Activated naive CD8-positive, alpha-beta T cell treated with anti-CD3 and anti-CD28 coated beads for 36 hours (primary cell): ENCODE results near the gene GNGT1. TPM values are rescaled to one million over a fixed set of nuclear protein-coding genes. Genes with fewer than 3 reads are reported as not detected.

Source experiments
- DNase-seq: peaks from one replicate; pipeline ENCODE4 v3.0.0; 2021
- H3K27ac Mint-ChIP-seq: one replicate; pipeline ENCODE4 v1.8.0; 2022; ENCODE audit warnings: mild to moderate bottlenecking, moderate library complexity, mixed read lengths
- H3K27me3 Mint-ChIP-seq: one replicate; pipeline ENCODE4 v1.8.0; 2022; ENCODE audit warnings: mild to moderate bottlenecking, mixed read lengths
- H3K36me3 Mint-ChIP-seq: one replicate; pipeline ENCODE4 v1.8.0; 2021; ENCODE audit warnings: mild to moderate bottlenecking, mixed read lengths
- H3K4me1 Mint-ChIP-seq: one replicate; pipeline ENCODE4 v1.8.0; 2021; ENCODE audit warnings: mixed read lengths
- H3K4me3 Mint-ChIP-seq: one replicate; pipeline ENCODE4 v1.8.0; 2022; ENCODE audit warnings: mild to moderate bottlenecking, moderate library complexity, mixed read lengths
- H3K9me3 Mint-ChIP-seq: one replicate; pipeline ENCODE4 v1.8.0; 2022; ENCODE audit warnings: mixed read lengths
- total RNA-seq, 2 experiments: library from RNA; stranded (reverse); gene quantifications; one replicate each; pipeline ENCODE4 v1.2.3, GENCODE V29; 2021

GNGT1 gene
- total RNA-seq, 2 experiments from 2014 or later, result not detected

GRCh38 chr7:93945083-93945482 lies 38.7 kb downstream of the GNGT1 start:
- DNase-seq, result no peak
- H3K27ac Mint-ChIP-seq, result no peak overlapping the region
- H3K4me1 Mint-ChIP-seq, result no peaks in the 10 kb centered on the region
- H3K27me3 Mint-ChIP-seq, result peaks cover 16% of the 10 kb centered on the region
- no peaks in the 10 kb centered on the region for H3K36me3 Mint-ChIP-seq
- H3K9me3 Mint-ChIP-seq, result no peaks in the 10 kb centered on the region
- no peak overlapping the region for H3K4me3 Mint-ChIP-seq

GRCh38 chr7:93945756-93946535 lies 39.6 kb downstream of the GNGT1 start:
- H3K36me3 Mint-ChIP-seq, result no peaks in the 10 kb centered on the region
- H3K27ac Mint-ChIP-seq, result no peak overlapping the region

GRCh38 chr7:93948106-93948505 lies 41.7 kb downstream of the GNGT1 start:
- no peaks in the 10 kb centered on the region for H3K36me3 Mint-ChIP-seq
- H3K27ac Mint-ChIP-seq, result no peak overlapping the region
- H3K9me3 Mint-ChIP-seq, result no peaks in the 10 kb centered on the region
- H3K4me1 Mint-ChIP-seq, result no peaks in the 10 kb centered on the region
- peaks cover 2% of the 10 kb centered on the region for H3K27me3 Mint-ChIP-seq
- no peak for DNase-seq
- no peak overlapping the region for H3K4me3 Mint-ChIP-seq

More at GRCh38 chr7:93945756-93946535, 39.6 kb downstream of the GNGT1 start:
- Mint-ChIP-seq H3K4me3 (no peak overlapping the region), H3K4me1 (no peaks in the 10 kb centered on the region), H3K9me3 (no peaks in the 10 kb centered on the region), H3K27me3 (peaks cover 8% of the 10 kb centered on the region)
- DNase-seq, result no peak

- H3K4me1 Mint-ChIP-seq, result no peaks in the 10 kb centered on the region
- H3K4me3 Mint-ChIP-seq, result no peak overlapping the region
- no peak overlapping the region for H3K27ac Mint-ChIP-seq
- no peaks in the 10 kb centered on the region for H3K27me3 Mint-ChIP-seq
- H3K36me3 Mint-ChIP-seq, result no peaks in the 10 kb centered on the region
- no peaks in the 10 kb centered on the region for H3K9me3 Mint-ChIP-seq
- DNase-seq, result no peak
Observed at GRCh38 chr7:93948873-93949272, 42.5 kb downstream of the GNGT1 start.

GRCh38 chr7:93949423-93949822 lies 43.1 kb downstream of the GNGT1 start:
- Mint-ChIP-seq H3K27ac (no peak overlapping the region), H3K4me1 (no peaks in the 10 kb centered on the region), H3K4me3 (no peak overlapping the region), H3K27me3 (no peaks in the 10 kb centered on the region), H3K36me3 (no peaks in the 10 kb centered on the region), H3K9me3 (no peaks in the 10 kb centered on the region)
- DNase-seq, result no peak

- H3K4me3 Mint-ChIP-seq, result no peak overlapping the region
- H3K4me1 Mint-ChIP-seq, result no peaks in the 10 kb centered on the region
- no peaks in the 10 kb centered on the region for H3K9me3 Mint-ChIP-seq
- peaks cover 2% of the 10 kb centered on the region for H3K36me3 Mint-ChIP-seq
- no peak overlapping the region for H3K27ac Mint-ChIP-seq
- H3K27me3 Mint-ChIP-seq, result no peaks in the 10 kb centered on the region
- no peak for DNase-seq
Observed at GRCh38 chr7:93955304-93955703, 48.9 kb downstream of the GNGT1 start.

- no peak overlapping the region for H3K4me3 Mint-ChIP-seq
- no peaks in the 10 kb centered on the region for H3K4me1 Mint-ChIP-seq
- H3K36me3 Mint-ChIP-seq, result peaks cover 2% of the 10 kb centered on the region
- no peaks in the 10 kb centered on the region for H3K27me3 Mint-ChIP-seq
- H3K27ac Mint-ChIP-seq, result no peak overlapping the region
- no peaks in the 10 kb centered on the region for H3K9me3 Mint-ChIP-seq
- DNase-seq, result no peak
Observed at GRCh38 chr7:93957767-93958166, 51.4 kb downstream of the GNGT1 start.

- Mint-ChIP-seq H3K4me3 (no peak overlapping the region), H3K36me3 (peaks cover 2% of the 10 kb centered on the region), H3K27me3 (no peaks in the 10 kb centered on the region), H3K9me3 (no peaks in the 10 kb centered on the region), H3K27ac (no peak overlapping the region), H3K4me1 (no peaks in the 10 kb centered on the region)
- no peak for DNase-seq
Observed at GRCh38 chr7:93958216-93958615, 51.8 kb downstream of the GNGT1 start.

- no peak overlapping the region for H3K27ac Mint-ChIP-seq
- no peaks in the 10 kb centered on the region for H3K27me3 Mint-ChIP-seq
- H3K4me3 Mint-ChIP-seq, result no peak overlapping the region
- no peak for DNase-seq
- peaks cover 2% of the 10 kb centered on the region for H3K36me3 Mint-ChIP-seq
- H3K9me3 Mint-ChIP-seq, result no peaks in the 10 kb centered on the region
- no peaks in the 10 kb centered on the region for H3K4me1 Mint-ChIP-seq
Observed at GRCh38 chr7:93958651-93959050, 52.3 kb downstream of the GNGT1 start.

Other genes with a start within 250 kb of the GNGT1 start
- not detected for gene TFPI2, start 15.8 kb upstream of the GNGT1 start, total RNA-seq
- gene GNG11, start 15.2 kb downstream of the GNGT1 start, total RNA-seq, result not detected
- 10 to 100 TPM; 16.9 to 19.7 TPM for gene BET1, start 97.8 kb downstream of the GNGT1 start, total RNA-seq